GM23338 (cell line): Measurements from ENCODE around the gene RTL10.

Source experiments
- CREB1 ChIP-seq: fragments of 250-450 bp; sonication (Bioruptor Pico); IDR thresholded peaks from 2 replicates; pipeline ENCODE4 v1.5.0; 2020; ENCODE audit warnings: low read depth, mild to moderate bottlenecking, moderate library complexity
- CTCF ChIP-seq, 2 experiments: fragments of 200-600 bp in 1 of 2; sonication (generic) in 1 of 2; conservative IDR thresholded peaks; 2 replicates each; pipeline versions ENCODE4 v1.5.1 to v1.6.1; 2016 to 2017; ENCODE audit warnings: antibody characterized with exemption in 2 of 2, low read depth in 2 of 2, mild to moderate bottlenecking in 2 of 2, moderate library complexity in 1 of 2
- ETS1 ChIP-seq: IDR thresholded peaks from 2 replicates; pipeline ENCODE4 v1.6.1; 2016; ENCODE audit warnings: antibody characterized with exemption
- EZH2 ChIP-seq: fragments of 200-600 bp; sonication (generic); IDR thresholded peaks from one replicate; pipeline ENCODE4 v1.8.0; 2017; ENCODE audit warnings: antibody characterized with exemption, mild to moderate bottlenecking, low read depth; ENCODE audit not compliant: unreplicated experiment
- EZH2phosphoT487 ChIP-seq: fragments of 200-600 bp; sonication (generic); IDR thresholded peaks from one replicate; pipeline ENCODE4 v1.8.1; 2018; ENCODE audit warnings: antibody characterized with exemption; ENCODE audit not compliant: unreplicated experiment
- JUNB ChIP-seq: IDR thresholded peaks from one replicate; pipeline ENCODE4 v1.6.1; 2016; ENCODE audit warnings: antibody characterized with exemption; ENCODE audit not compliant: unreplicated experiment
- NANOG ChIP-seq: IDR thresholded peaks from 2 replicates; pipeline ENCODE4 v1.6.1; 2016; ENCODE audit warnings: antibody characterized with exemption, borderline replicate concordance
- POLR2AphosphoS5 ChIP-seq: IDR thresholded peaks from 2 replicates; pipeline ENCODE4 v1.6.1; 2016; ENCODE audit warnings: antibody characterized with exemption, low read depth
- REST ChIP-seq: IDR thresholded peaks from one replicate; pipeline ENCODE4 v1.6.1; 2018; ENCODE audit warnings: antibody characterized with exemption; ENCODE audit not compliant: unreplicated experiment
- STAT1 ChIP-seq: IDR thresholded peaks from one replicate; pipeline ENCODE4 v1.6.1; 2016; ENCODE audit warnings: antibody characterized with exemption; ENCODE audit not compliant: unreplicated experiment
- ZNF331 ChIP-seq: fragments of 250-450 bp; sonication (Bioruptor Pico); IDR thresholded peaks from 2 replicates; pipeline ENCODE4 v1.5.0; 2020; ENCODE audit warnings: low read depth, mild to moderate bottlenecking, moderate library complexity

GRCh38 chr22:19825904-19826618 lies 28.6 kb downstream of the RTL10 start:
- TF ChIP-seq CTCF (conservative IDR thresholded peaks at IDR 0.05; ENCODE audit: low read depth in 2 of 2) (no peak), JUNB (no peak), CREB1 (no peak), EZH2phosphoT487 (no peak), EZH2 (no peak), STAT1 (no peak), REST (no peak), POLR2AphosphoS5 (no peak), ZNF331 (CRISPR knock-in tag) (no peak), ETS1 (no peak), NANOG (no peak)
